ENCODE data around the gene EHMT1. TPM values are rescaled to one million over a fixed set of nuclear protein-coding genes. Genes with fewer than 3 reads are reported as not detected.

Gene EHMT1
- total and polyA plus RNA-seq, 2 donors (not counting 1 experiment from before 2014, with no cell fraction given), result 101 to 394 TPM

- Histone ChIP-seq H4K20me1 (ENCODE audit: control insufficient read depth, insufficient read depth, low read length, poor library complexity, severe bottlenecking) (peaks cover 34% of the 10 kb centered on the region), H3K79me2 (ENCODE audit: control insufficient read depth, insufficient read depth, low read length) (peaks cover 68% of the 10 kb centered on the region), H3K27ac (ENCODE audit: low read length in 2 of 2) (no peak overlapping the region), H3K9me3 (ENCODE audit: control extremely low read depth in 1 of 3, control insufficient read depth in 2 of 3, insufficient read depth in 1 of 3, low read length in 2 of 3) (peaks cover 0 to 6% (median 6%) of the 10 kb centered on the region in 3 donors), H3K4me3 (ENCODE audit: control extremely low read depth in 1 of 5, extremely low read depth in 1 of 5, insufficient read depth in 1 of 5, low read depth in 2 of 5, low read length in 4 of 5) (no peak overlapping the region), H3K36me3 (replicated peaks in 1 of 2; ENCODE audit: control extremely low read depth in 1 of 2, control insufficient read depth in 1 of 2, extremely low read depth in 1 of 2, insufficient read depth in 2 of 2, low read length in 1 of 2) (peaks cover 0 to 82% of the 10 kb centered on the region in 2 experiments), H3K27me3 (replicated peaks in 1 of 4; ENCODE audit: control extremely low read depth in 1 of 4, control insufficient read depth in 3 of 4, insufficient read depth in 4 of 4, low read length in 3 of 4) (no peaks in the 10 kb centered on the region), H3K4me2 (replicated peaks; ENCODE audit: low read depth, low read length, poor library complexity, severe bottlenecking) (no peak overlapping the region), H2AFZ (ENCODE audit: insufficient read depth, low read depth, low read length, poor library complexity, severe bottlenecking) (no peak overlapping the region), H3K9ac (ENCODE audit: low read length) (no peak overlapping the region), H3K4me1 (ENCODE audit: control insufficient read depth in 2 of 2, insufficient read depth in 2 of 2, low read length in 2 of 2) (no peaks in the 10 kb centered on the region)
- Mint-ChIP-seq H3K27me3 (no peaks in the 10 kb centered on the region), H3K4me1 (peaks cover 21% of the 10 kb centered on the region), H3K27ac (peak overlapping the region; percentile 37), H3K4me3 (no peak overlapping the region), H3K9me3 (ENCODE audit: insufficient read depth) (no peaks in the 10 kb centered on the region)
- WGBS (ENCODE audit: insufficient coverage), result 93% methylated on average over 14 of the region's 14 CpGs
- no peak for TF ChIP-seq EZH2 (IDR thresholded peaks at IDR 0.05; ENCODE audit: borderline replicate concordance, insufficient read depth, low read depth, low read length, poor library complexity, severe bottlenecking)
- TF ChIP-seq, protein P1, sequence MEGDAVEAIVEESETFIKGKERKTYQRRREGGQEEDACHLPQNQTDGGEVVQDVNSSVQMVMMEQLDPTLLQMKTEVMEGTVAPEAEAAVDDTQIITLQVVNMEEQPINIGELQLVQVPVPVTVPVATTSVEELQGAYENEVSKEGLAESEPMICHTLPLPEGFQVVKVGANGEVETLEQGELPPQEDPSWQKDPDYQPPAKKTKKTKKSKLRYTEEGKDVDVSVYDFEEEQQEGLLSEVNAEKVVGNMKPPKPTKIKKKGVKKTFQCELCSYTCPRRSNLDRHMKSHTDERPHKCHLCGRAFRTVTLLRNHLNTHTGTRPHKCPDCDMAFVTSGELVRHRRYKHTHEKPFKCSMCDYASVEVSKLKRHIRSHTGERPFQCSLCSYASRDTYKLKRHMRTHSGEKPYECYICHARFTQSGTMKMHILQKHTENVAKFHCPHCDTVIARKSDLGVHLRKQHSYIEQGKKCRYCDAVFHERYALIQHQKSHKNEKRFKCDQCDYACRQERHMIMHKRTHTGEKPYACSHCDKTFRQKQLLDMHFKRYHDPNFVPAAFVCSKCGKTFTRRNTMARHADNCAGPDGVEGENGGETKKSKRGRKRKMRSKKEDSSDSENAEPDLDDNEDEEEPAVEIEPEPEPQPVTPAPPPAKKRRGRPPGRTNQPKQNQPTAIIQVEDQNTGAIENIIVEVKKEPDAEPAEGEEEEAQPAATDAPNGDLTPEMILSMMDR (IDR thresholded peaks at IDR 0.05), result no peak
- ChIA-PET CTCF (interaction anchor here (0.9 to 3.7 kb wide), 5 partner anchors 9 to 101 kb away, joined by 3 to 25 read pairs (median 5); no protein-coding TSS in a partner anchor), POLR2A (no interaction called here)
- DNase-seq (no peak), ATAC-seq (ENCODE audit: low read depth) (no peak)
- intact Hi-C loops (cut with micrococcal nuclease), result no loop called here
Measured at GRCh38 chr9:137771580-137771979, 152.8 kb downstream of the EHMT1 start.

DNA sequence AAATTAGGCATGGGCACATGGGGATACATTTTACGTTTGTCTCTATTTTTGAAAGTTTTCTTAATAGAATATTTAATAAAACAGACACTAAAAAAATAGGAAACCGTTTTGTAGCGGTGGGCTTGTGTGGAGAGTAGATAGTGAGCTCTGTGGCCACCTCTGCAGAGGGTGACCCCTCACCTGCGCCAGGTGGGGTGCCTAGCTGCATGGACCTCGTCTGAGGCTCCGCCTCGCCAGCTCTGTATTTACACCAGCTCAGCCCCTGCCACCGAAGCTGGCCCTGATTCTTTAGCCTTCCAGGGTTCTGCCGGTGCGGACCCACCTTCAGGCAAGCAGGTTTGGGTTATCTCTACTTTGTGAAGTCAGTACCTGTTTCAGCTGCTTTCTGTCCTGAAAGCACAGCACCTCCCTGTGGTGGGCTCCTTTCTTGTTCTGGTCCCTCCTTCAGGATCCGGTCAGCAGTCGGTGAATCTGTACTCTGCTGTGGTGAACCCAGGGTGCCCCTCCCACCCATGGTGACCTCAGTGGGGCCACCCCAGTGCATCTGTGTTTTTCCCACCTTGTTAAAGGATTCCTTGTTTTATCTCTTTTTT is 153.6 kb downstream of the EHMT1 start:
- TF ChIP-seq, protein P1 (IDR thresholded peaks at IDR 0.05), result peak; percentile 39
- no peak for TF ChIP-seq EZH2 (IDR thresholded peaks at IDR 0.05; ENCODE audit: borderline replicate concordance, insufficient read depth, low read depth, low read length, poor library complexity, severe bottlenecking)
- Histone ChIP-seq H4K20me1 (ENCODE audit: control insufficient read depth, insufficient read depth, low read length, poor library complexity, severe bottlenecking) (peaks cover 34% of the 10 kb centered on the region), H3K4me2 (replicated peaks; ENCODE audit: low read depth, low read length, poor library complexity, severe bottlenecking) (no peak overlapping the region), H3K9ac (ENCODE audit: low read length) (no peak overlapping the region), H3K4me3 (ENCODE audit: control extremely low read depth in 1 of 5, extremely low read depth in 1 of 5, insufficient read depth in 1 of 5, low read depth in 2 of 5, low read length in 4 of 5) (no peak overlapping the region), H3K9me3 (ENCODE audit: control extremely low read depth in 1 of 3, control insufficient read depth in 2 of 3, insufficient read depth in 1 of 3, low read length in 2 of 3) (peaks cover 0 to 6% (median 6%) of the 10 kb centered on the region in 3 donors), H3K79me2 (ENCODE audit: control insufficient read depth, insufficient read depth, low read length) (peaks cover 71% of the 10 kb centered on the region), H2AFZ (ENCODE audit: insufficient read depth, low read depth, low read length, poor library complexity, severe bottlenecking) (no peak overlapping the region), H3K27me3 (replicated peaks in 1 of 4; ENCODE audit: control extremely low read depth in 1 of 4, control insufficient read depth in 3 of 4, insufficient read depth in 4 of 4, low read length in 3 of 4) (no peaks in the 10 kb centered on the region), H3K4me1 (ENCODE audit: control insufficient read depth in 2 of 2, insufficient read depth in 2 of 2, low read length in 2 of 2) (no peaks in the 10 kb centered on the region), H3K27ac (ENCODE audit: low read length in 2 of 2) (no peak overlapping the region), H3K36me3 (replicated peaks in 1 of 2; ENCODE audit: control extremely low read depth in 1 of 2, control insufficient read depth in 1 of 2, extremely low read depth in 1 of 2, insufficient read depth in 2 of 2, low read length in 1 of 2) (peaks cover 0 to 82% of the 10 kb centered on the region in 2 experiments)
- H3K27ac Mint-ChIP-seq, result peak overlapping the region; percentile 56
- DNase-seq, result peak; percentile 56
- no peaks in the 10 kb centered on the region for H3K9me3 Mint-ChIP-seq (ENCODE audit: insufficient read depth)
- no peaks in the 10 kb centered on the region for H3K27me3 Mint-ChIP-seq
- ChIA-PET POLR2A (interaction anchor here (0.9 kb wide), 1 partner anchor 100 kb away, joined by 4 read pairs; no protein-coding TSS in a partner anchor), CTCF (interaction anchor here (0.8 to 3.7 kb wide), 7 partner anchors 10 to 102 kb away, joined by 3 to 25 read pairs (median 4); no protein-coding TSS in a partner anchor)
- peaks cover 21% of the 10 kb centered on the region for H3K4me1 Mint-ChIP-seq
- no peak overlapping the region for H3K4me3 Mint-ChIP-seq
- WGBS (ENCODE audit: insufficient coverage), result 95% methylated on average over 8 of the region's 12 CpGs
- peak; percentile 39 for ATAC-seq (ENCODE audit: low read depth)
- intact Hi-C loops (cut with micrococcal nuclease), result loop anchor here (1.0 kb wide), 2 partner anchors 50 to 99 kb away; no protein-coding TSS in a partner anchor
